Right lung (tissue), 5 donors: ENCODE data around the gene OR8G5. TPM values are rescaled to one million over a fixed set of nuclear protein-coding genes. Genes with fewer than 3 reads are reported as not detected.

Experiments used
- DNase-seq, 2 donors: peaks; one replicate each; pipeline ENCODE4 v3.0.0-alpha.2; 2013
- polyA plus RNA-seq, 5 donors: library from polyadenylated mRNA; unstranded; fragments of 120-200 nt; gene quantifications; one replicate each; pipeline versions ENCODE4 v1.2.1 to v1.2.3, GENCODE V29; 2013; ENCODE audit warnings: inconsistent platforms in 1 of 5, low replicate concordance in 1 of 5; ENCODE audit not compliant: insufficient read length in 5 of 5, insufficient read depth in 1 of 5

The OR8G5 gene
- polyA plus RNA-seq, 5 donors = not detected

DNA sequence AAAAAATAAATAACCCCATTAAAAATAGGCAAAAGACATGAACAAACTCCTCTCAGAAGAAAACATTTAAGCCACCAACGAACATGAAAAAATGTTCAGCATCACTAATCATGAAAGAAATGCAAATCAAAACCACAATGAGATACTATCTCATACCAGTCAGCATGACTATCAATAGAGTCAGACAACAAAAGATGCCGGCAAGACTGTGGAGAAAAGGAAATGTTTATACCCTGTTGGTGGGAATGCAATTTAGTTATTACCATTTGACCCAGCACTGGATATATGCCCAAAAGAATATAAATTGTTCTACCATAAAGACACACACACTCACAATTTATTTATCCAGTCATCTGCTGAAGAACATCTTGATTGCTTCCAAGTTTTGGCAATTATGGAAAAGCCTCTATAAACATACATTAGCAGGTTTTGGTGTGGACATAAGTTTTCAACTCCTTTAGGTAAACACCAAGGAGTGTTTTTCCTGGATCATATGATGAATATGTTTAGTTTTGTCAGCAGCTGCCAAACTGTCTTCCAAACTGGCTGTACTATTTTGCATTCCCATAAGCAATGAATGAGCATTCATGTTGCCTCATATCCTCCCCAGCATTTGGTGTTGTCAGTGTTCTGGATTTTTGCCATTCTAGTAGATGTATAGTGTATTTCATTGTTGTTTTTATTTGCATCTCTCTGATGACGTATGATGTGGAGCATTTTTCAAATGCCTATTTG lies 29.6 kb downstream of the OR8G5 start:
- DNase-seq = peak in 1 of 2 donors; percentile 1

DNA sequence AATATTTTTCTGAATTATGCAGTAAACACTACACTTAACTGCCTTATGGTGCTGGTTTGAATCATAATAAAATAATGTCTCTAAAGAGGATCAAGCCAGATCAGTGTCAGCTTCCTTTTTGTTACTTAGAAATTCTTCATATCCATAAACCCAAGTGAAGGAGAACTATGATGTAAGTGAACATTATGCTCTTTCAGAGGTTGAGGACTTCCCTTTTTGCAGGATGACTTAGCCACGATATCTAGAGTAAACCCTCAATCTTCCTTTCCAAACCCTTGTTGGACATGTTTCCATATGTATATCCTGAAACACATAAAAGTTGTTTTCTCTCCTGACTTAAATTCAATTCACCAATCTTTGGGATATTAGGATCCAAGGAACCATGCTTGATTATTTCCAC lies 38.5 kb downstream of the OR8G5 start:
- no peak for DNase-seq

DNA sequence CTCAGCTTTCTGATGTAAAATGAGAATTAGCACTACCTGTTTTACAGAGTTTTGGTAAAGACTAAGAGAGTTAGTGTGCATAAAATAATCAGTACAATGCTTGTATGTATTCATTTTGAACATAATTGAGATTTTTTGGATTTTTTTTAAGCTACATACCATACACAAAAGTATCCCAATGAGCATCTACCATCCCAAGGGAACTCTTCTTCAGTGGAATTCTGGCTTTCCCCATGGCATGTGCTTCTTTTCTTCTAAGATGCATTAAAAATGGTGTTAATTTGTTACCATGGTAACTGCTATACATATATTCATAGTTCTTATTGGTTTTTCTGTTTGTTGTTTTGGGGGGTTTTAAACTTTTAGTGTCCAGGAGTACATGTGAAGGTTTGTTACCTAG lies 39.8 kb downstream of the OR8G5 start:
- no peak for DNase-seq

DNA sequence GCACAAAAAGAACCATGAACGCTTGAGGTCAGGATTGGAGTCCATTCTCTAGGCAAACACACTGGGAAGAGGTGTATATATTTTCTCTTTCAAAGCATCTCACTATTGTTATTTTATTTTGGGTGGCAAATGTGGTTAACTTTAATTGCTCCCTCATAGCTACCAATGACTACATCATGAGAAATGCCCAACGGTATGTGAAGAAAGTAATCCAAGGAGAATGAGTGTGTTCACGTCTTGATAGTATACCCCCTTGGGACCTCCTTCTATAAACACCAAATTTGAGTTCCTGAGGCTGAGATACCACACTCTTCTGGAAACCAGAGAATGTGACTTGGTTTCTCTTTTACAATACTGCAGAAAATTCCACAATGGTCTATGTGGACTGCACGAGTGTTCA lies 41.7 kb downstream of the OR8G5 start:
- no peak for DNase-seq

DNA sequence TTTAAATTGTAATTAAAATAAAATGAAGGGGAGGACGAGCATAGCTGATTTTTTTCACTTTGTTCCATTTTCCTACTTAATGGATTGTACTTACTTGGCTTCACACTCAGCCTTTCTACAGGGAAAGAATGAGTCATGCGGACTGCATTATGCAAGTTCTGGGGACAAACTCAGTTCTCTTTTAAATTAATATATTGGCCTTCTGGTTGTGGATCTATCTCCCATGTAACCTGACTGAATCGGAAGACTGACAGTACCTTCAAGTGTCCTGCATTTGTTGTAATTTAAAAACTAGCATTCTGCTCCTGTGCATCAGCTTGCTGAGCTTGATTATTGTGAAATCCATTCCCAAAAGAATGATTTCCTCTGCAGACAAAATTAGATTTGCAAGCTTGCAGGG lies 45.4 kb downstream of the OR8G5 start:
- DNase-seq = no peak

DNA sequence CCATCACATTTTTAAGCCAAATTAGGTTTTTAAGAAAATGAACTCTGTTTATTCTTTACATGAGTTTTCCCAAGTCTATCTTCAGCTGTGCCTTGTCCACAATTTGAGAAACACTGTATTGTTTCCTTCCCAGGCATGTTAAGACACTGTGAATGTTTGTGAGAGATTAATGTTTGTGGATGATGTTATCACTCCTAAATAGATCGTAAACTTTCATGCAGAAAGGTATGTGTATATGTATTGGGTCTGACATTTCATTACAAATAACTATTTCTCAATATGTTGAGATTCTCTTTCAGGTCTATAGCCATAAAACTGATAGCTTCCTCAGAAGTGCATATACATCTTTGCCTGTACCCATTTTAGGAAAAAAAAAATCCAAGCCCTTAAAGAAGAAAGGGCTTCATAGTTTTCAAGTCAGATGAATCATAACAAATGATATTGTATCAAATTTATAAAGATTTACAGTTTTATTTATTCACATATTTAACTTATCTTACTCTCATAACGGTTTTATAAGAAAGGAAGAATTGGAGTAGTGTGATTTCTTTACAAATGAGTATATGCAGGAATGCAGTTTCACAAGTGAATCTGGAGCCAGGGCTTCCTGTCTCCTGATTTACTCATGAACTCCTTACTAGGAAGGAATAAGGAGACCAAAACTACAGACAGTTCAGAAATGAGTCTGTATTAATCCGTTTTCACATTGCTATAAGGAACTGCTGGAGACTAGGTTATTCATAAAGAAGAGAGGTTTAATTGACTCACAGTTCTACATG lies 46.4 kb downstream of the OR8G5 start:
- no peak for DNase-seq

DNA sequence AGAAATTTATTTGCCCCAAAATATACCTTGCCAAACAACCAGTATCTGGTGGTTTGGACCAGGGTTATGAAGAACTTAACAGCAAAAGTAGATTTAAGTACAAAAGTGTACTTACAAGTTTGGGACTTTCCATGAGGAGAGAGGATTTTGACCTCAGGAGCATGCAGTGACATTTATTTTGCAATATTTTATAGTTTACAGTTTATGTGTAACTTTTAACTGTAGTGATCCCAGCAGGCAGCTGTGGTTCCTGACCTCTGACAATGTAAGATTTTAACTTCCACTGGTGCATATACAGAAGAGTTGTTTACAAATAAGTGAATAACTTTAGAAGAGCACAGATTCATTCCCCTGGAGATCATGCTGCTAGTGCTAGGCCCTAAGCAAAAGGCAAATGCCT lies 50.9 kb downstream of the OR8G5 start:
- no peak for DNase-seq

DNA sequence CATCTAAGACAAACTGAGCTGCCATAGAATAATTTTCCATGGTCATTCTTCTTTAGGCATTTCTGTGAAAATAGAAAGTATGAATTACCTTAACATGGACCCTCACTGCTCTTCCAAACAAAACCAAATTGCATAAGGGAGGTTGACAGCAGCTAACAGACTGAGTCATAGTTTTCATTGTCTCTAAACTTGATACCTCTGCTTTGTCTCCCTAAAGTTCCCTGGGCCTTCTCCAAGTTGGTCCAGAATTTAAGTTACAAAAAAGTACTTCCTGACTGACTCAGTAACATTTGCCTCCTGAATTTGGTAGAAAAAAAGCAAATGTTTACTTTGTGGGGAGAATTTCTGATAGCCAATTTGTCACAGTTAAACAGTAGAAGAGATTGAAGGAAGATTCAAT lies 54.5 kb downstream of the OR8G5 start:
- DNase-seq = no peak

DNA sequence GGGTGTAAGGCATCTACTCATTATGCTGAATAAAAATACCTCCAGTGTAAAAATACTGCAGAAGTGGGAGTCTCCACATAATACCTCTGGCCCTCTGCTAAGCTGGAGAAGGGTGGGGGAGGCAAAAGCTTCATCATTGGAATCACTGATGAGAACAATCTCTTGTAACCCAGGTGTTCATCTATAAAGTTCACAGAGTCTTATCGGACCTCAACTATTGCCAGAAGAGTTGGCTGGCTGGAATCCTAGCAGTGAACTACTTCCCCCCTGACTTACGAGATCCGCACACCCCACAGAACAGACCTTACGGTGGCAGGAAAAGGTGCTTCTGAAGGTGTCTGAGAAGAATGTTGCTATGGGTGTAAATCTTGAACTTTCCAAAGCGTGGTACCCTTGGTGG lies 55.1 kb downstream of the OR8G5 start:
- no peak for DNase-seq

DNA sequence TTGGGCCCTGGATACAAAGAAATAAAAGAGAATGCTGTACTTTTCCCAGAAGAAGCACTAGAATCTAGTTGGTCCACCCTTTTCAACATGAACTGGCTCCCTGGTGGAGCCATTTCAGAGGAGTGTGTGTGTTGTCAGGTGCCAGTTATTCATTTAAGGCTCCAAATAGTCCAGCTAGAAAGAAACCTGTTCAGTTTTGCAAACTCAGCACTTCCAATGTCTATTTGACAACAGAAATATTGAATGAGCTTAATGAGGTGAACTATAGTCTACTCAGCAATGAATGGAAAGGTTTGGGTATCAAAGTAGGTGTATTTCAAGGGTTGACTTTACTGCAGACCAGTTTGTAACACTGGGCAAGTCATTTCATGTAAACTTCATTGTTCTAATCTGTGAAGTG lies 55.5 kb downstream of the OR8G5 start:
- no peak for DNase-seq

DNA sequence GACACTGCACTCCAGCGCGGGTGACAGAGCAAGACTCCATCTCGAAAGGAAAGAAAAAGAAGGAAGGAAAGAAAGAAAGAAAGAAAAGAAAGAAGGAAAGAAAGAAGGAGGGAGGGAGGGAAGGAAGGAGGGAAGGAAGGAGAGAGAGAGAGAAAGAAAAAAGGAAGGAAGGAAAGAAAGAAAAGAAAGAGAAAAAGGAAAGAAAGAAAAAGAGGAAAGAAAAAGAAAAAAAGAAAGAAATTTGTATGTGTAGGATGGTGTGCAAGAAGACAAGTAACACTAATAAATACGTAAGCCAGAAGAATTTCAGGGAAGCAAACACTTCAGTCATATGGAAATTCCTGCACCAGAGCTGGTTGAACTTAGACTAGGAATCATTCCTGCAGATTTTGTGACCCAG lies 57.0 kb downstream of the OR8G5 start:
- no peak for DNase-seq

DNA sequence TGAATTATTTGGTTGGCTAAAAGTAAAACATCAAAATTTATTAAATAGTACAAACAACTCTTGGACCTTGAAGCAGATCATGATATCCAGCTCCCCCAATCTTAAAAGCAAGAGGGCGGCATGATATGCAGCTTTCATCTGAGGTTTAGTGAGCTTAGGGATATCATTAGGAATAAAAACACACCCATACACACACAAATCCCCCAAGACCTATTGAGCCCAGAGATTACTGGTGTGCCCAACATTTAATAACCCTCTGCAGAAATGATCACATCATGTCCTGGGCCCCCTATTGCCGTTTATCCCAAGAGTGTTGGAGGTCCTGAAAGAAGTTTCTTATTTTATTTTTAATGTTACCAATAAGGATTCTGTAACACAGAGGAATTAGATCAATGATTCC lies 57.7 kb downstream of the OR8G5 start, which contains the start of gene OR8D1:
Gene OR8D1 (minus strand): TSS at position 101 of the 400 bp plus-strand sequence. CDS start 3,183 bp downstream, outside the sequence.
- no peak for DNase-seq

DNA sequence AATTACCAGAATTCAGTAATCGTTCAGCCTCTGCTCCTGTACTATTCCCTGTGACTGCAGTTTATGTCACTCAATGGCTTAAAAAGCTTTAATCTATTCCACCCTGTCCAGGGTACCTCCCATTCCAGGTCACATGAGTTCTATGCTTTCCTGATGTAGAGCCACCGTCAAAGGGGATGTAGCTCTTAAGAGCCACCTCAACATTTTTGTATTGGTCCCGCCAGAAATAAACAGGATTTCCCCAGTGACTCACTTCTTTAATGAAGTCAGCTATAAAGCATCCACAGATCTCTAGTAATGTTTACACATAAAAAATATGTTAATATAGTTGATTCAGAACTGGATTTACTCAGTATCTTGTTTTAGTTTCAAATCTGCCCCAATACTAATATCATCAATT lies 58.9 kb downstream of the OR8G5 start:
- DNase-seq = no peak

Other genes with a start within 250 kb of the OR8G5 start
- gene OR10G4, start 243.4 kb upstream of the OR8G5 start, polyA plus RNA-seq = not detected
- not detected for gene OR10G9, start 233.4 kb upstream of the OR8G5 start, polyA plus RNA-seq
- gene OR10G8, start 229.6 kb upstream of the OR8G5 start, polyA plus RNA-seq = not detected
- not detected for gene OR10G7, start 215.1 kb upstream of the OR8G5 start, polyA plus RNA-seq
- 10 to 100 TPM; 17.7 to 19.2 (median 18.2) TPM for gene VWA5A, start 140.9 kb upstream of the OR8G5 start, polyA plus RNA-seq
- gene OR10D3, start 73.0 kb upstream of the OR8G5 start, polyA plus RNA-seq = not detected
- not detected for gene OR8G1, start 15.3 kb upstream of the OR8G5 start, polyA plus RNA-seq
- not detected for gene OR8D1, start 57.6 kb downstream of the OR8G5 start, polyA plus RNA-seq
- gene OR8D2, start 63.8 kb downstream of the OR8G5 start, polyA plus RNA-seq = not detected
- not detected for gene OR8B2, start 128.1 kb downstream of the OR8G5 start, polyA plus RNA-seq
- gene OR8B3, start 142.6 kb downstream of the OR8G5 start, polyA plus RNA-seq = not detected
- not detected for gene OR8B4, start 168.5 kb downstream of the OR8G5 start, polyA plus RNA-seq
- not detected for gene OR8B8, start 189.3 kb downstream of the OR8G5 start, polyA plus RNA-seq